Hematopoietic multipotent progenitor cell (in vitro differentiated cells): ENCODE data around the gene VPS35. TPM values are rescaled to one million over a fixed set of nuclear protein-coding genes. Genes with fewer than 3 reads are reported as not detected.
"Not testable (repeated sequence)": the region's sequence is repeated elsewhere in the genome, so short reads cannot be mapped to it uniquely, and the experiment has no call there.

Experiments used
- DNase-seq, 3 donors: peaks; one replicate each; pipeline ENCODE4 v3.0.0-alpha.2; 2011 to 2015; ENCODE audit warnings: low read depth in 2 of 3, low spot score in 2 of 3
- total RNA-seq: library from RNA; depleted of rRNA; stranded (reverse); fragments of >200 nt; gene quantifications from one replicate; pipeline ENCODE4 v1.2.3, GENCODE V29; 2012

Gene VPS35
- total RNA-seq, 1 donor = 44.2 TPM

GRCh38 chr16:46673320-46674013 lies 15.5 kb downstream of the VPS35 start:
- peak; percentile 22 to 74 (median 58) for DNase-seq

GRCh38 chr16:46662123-46662522 lies 26.9 kb downstream of the VPS35 start:
- DNase-seq = no peak

GRCh38 chr16:46658925-46659324 lies 30.1 kb downstream of the VPS35 start:
- DNase-seq = peak in 2 of 3 donors; percentile 48 to 71

GRCh38 chr16:46651305-46651704 lies 37.7 kb downstream of the VPS35 start:
- no peak for DNase-seq

- DNase-seq = no peak
Measured at GRCh38 chr16:46650254-46650623, 38.7 kb downstream of the VPS35 start.

GRCh38 chr16:46649588-46650253 lies 39.3 kb downstream of the VPS35 start:
- DNase-seq = no peak

GRCh38 chr16:46648656-46649055 lies 40.3 kb downstream of the VPS35 start:
- DNase-seq = no peak

- DNase-seq = no peak
Measured at GRCh38 chr16:46638947-46639925, 49.7 kb downstream of the VPS35 start.

GRCh38 chr16:46632778-46633733 lies 55.9 kb downstream of the VPS35 start:
- no peak for DNase-seq

- DNase-seq = peak in 1 of 3 donors; percentile 4
Measured at GRCh38 chr16:46629331-46630219, 59.4 kb downstream of the VPS35 start.

GRCh38 chr16:46627746-46628145 lies 61.2 kb downstream of the VPS35 start:
- no peak for DNase-seq

- DNase-seq = not testable (repeated sequence)
Measured at GRCh38 chr16:46626681-46627080, 62.3 kb downstream of the VPS35 start.

GRCh38 chr16:46624862-46625261 lies 64.1 kb downstream of the VPS35 start:
- DNase-seq = not testable (repeated sequence)

- not testable (repeated sequence) for DNase-seq
Measured at GRCh38 chr16:46623707-46624106, 65.3 kb downstream of the VPS35 start.

- DNase-seq = not testable (repeated sequence)
Measured at GRCh38 chr16:46623246-46623645, 65.7 kb downstream of the VPS35 start.

- DNase-seq = no peak
Measured at GRCh38 chr16:46621934-46622676, 66.9 kb downstream of the VPS35 start.

GRCh38 chr16:46621006-46621933 lies 67.7 kb downstream of the VPS35 start, which contains the start of gene SHCBP1:
Gene SHCBP1 (minus strand): TSS chr16:46621379. CDS start chr16:46621359, 20 bp downstream.
- peak in 2 of 3 donors; percentile 76 to 81 for DNase-seq
